IMR-90 (cell line): ENCODE data around the gene FAM111A. TPM values are rescaled to one million over a fixed set of nuclear protein-coding genes. Genes with fewer than 3 reads are reported as not detected.

Experiments used
- ATAC-seq: fragments of 200-7000 bp; cut with Tn5 transposase; 2 replicates; pipeline ENCODE4 v1.9.1; 2020; ENCODE audit warnings: low read depth, mild to moderate bottlenecking, moderate library complexity
- BruUV-seq: library from RNA; stranded (reverse); fragments of 400-500 nt; replicated peaks from 2 replicates; lab custom pipeline; 2021; lab: Mats Ljungman, UMichigan
- CTCF ChIA-PET: fragments of 300-600 bp; formaldehyde crosslinking; extraction: SDS; loops from one replicate; lab custom pipeline; 2021; ENCODE audit warnings: antibody characterized with exemption; lab: Yijun Ruan, JAX
- POLR2A ChIA-PET: fragments of 300-600 bp; sonication (Branson Sonifier 250); formaldehyde crosslinking; loops from one replicate; lab custom pipeline; 2022; ENCODE audit warnings: antibody characterized with exemption; ENCODE audit not compliant: unreplicated experiment; lab: Charles Lee
- DNase-seq: peaks from one replicate; pipeline ENCODE4 v3.0.0; 2013
- H2AFZ ChIP-seq: replicated peaks from 2 replicates; pipeline ENCODE3; 2013; ENCODE audit warnings: low read length, mild to moderate bottlenecking; ENCODE audit not compliant: poor library complexity
- H2AK5ac ChIP-seq: 2 replicates; pipeline ENCODE4 v1.6.1; 2013; ENCODE audit warnings: low read depth, low read length, inconsistent platforms
- H2AK9ac ChIP-seq: replicated peaks from 2 replicates; pipeline ENCODE3; 2013; ENCODE audit warnings: mild to moderate bottlenecking, low read depth, low read length, moderate library complexity; ENCODE audit not compliant: poor library complexity
- H2BK120ac ChIP-seq: 2 replicates; pipeline ENCODE4 v1.6.1; 2013; ENCODE audit warnings: low read depth, low read length, inconsistent platforms
- H2BK15ac ChIP-seq: 3 replicates; pipeline ENCODE4 v1.6.1; 2013; ENCODE audit warnings: low read depth, low read length, inconsistent platforms
- H2BK20ac ChIP-seq: 2 replicates; pipeline ENCODE4 v1.6.1; 2013; ENCODE audit warnings: low read depth, mild to moderate bottlenecking, inconsistent platforms, low read length, moderate library complexity
- H2BK5ac ChIP-seq: 2 replicates; pipeline ENCODE4 v1.6.1; 2013; ENCODE audit warnings: mild to moderate bottlenecking, low read depth, low read length, inconsistent platforms; ENCODE audit not compliant: poor library complexity, severe bottlenecking
- H3K14ac ChIP-seq: replicated peaks from 2 replicates; pipeline ENCODE4 v1.6.1; 2013; ENCODE audit warnings: low read depth, low read length, inconsistent platforms
- H3K18ac ChIP-seq: 2 replicates; pipeline ENCODE4 v1.6.1; 2013; ENCODE audit warnings: low read depth, low read length, control low read depth
- H3K23ac ChIP-seq: 2 replicates; pipeline ENCODE4 v1.6.1; 2013; ENCODE audit warnings: low read depth, low read length, inconsistent platforms
- H3K27ac ChIP-seq: 2 replicates; pipeline ENCODE4 v1.5.1; 2013; ENCODE audit warnings: mild to moderate bottlenecking, control low read depth, low read length; ENCODE audit not compliant: insufficient read depth
- H3K27me3 ChIP-seq: 2 replicates; pipeline ENCODE4 v1.6.1; 2013; ENCODE audit warnings: low read length; ENCODE audit not compliant: control insufficient read depth, insufficient read depth
- H3K36me3 ChIP-seq: 2 replicates; pipeline ENCODE4 v1.6.1; 2013; ENCODE audit warnings: low read length, mixed read lengths; ENCODE audit not compliant: control insufficient read depth, insufficient read depth
- H3K4ac ChIP-seq: 2 replicates; pipeline ENCODE4 v1.6.1; 2013; ENCODE audit warnings: low read depth, low read length, inconsistent platforms
- H3K4me1 ChIP-seq: 2 replicates; pipeline ENCODE4 v1.6.1; 2013; ENCODE audit warnings: low read length, mixed read lengths; ENCODE audit not compliant: control insufficient read depth, insufficient read depth
- H3K4me2 ChIP-seq: 2 replicates; pipeline ENCODE4 v1.6.1; 2013; ENCODE audit warnings: low read depth, mild to moderate bottlenecking, control low read depth, low read length, moderate library complexity
- H3K4me3 ChIP-seq: 2 replicates; pipeline ENCODE4 v1.5.1; 2013; ENCODE audit warnings: low read depth, mild to moderate bottlenecking, control low read depth, low read length, moderate library complexity; ENCODE audit not compliant: insufficient read depth
- H3K56ac ChIP-seq: 2 replicates; pipeline ENCODE4 v1.6.1; 2013; ENCODE audit warnings: low read length, inconsistent platforms; ENCODE audit not compliant: insufficient read depth; ENCODE audit errors: extremely low read depth
- H3K79me1 ChIP-seq, 2 experiments: 2 replicates each; pipeline ENCODE4 v1.6.1; 2013; ENCODE audit warnings: low read length in 2 of 2, inconsistent platforms in 1 of 2, low read depth in 1 of 2
- H3K9ac ChIP-seq: 2 replicates; pipeline ENCODE4 v1.6.1; 2013; ENCODE audit warnings: low read depth, low read length, control low read depth
- H3K9me1 ChIP-seq: 2 replicates; pipeline ENCODE4 v1.6.1; 2013; ENCODE audit warnings: low read length, inconsistent platforms; ENCODE audit not compliant: insufficient read depth
- H3K9me3 ChIP-seq: 2 replicates; pipeline ENCODE4 v1.6.1; 2013; ENCODE audit warnings: low read length; ENCODE audit not compliant: control insufficient read depth, insufficient read depth
- H4K20me1 ChIP-seq: 2 replicates; pipeline ENCODE4 v1.6.1; 2013; ENCODE audit warnings: low read length, inconsistent platforms; ENCODE audit not compliant: insufficient read depth
- H4K5ac ChIP-seq: 2 replicates; pipeline ENCODE4 v1.6.1; 2013; ENCODE audit warnings: mild to moderate bottlenecking, low read depth, low read length, control low read depth
- H4K8ac ChIP-seq, 2 experiments: 2 replicates each; pipeline ENCODE4 v1.6.1; 2013; ENCODE audit warnings: low read depth in 2 of 2, low read length in 2 of 2, control low read depth in 1 of 2, inconsistent platforms in 1 of 2
- H4K91ac ChIP-seq: 2 replicates; pipeline ENCODE4 v1.6.1; 2013; ENCODE audit warnings: low read depth, low read length, inconsistent platforms; ENCODE audit not compliant: insufficient read depth
- CHD1 ChIP-seq: IDR thresholded peaks from 2 replicates; pipeline ENCODE4 v1.6.1; 2012; ENCODE audit warnings: low read depth, low read length, improper control_type of control experiment
- CTCF ChIP-seq: conservative IDR thresholded peaks from 2 replicates; pipeline ENCODE4 v1.5.1; 2012; ENCODE audit warnings: mild to moderate bottlenecking, low read depth, low read length, improper control_type of control experiment
- FOS ChIP-seq: fragments of 150-350 bp; IDR thresholded peaks from 2 replicates; pipeline ENCODE4 v1.6.1; 2016; ENCODE audit warnings: low read depth, low read length
- MAFK ChIP-seq: IDR thresholded peaks from 2 replicates; pipeline ENCODE4 v1.6.1; 2012; ENCODE audit warnings: low read depth, low read length, improper control_type of control experiment
- RAD21 ChIP-seq: IDR thresholded peaks from 2 replicates; pipeline ENCODE4 v1.6.1; 2012; ENCODE audit warnings: low read length, improper control_type of control experiment
- RCOR1 ChIP-seq: IDR thresholded peaks from 2 replicates; pipeline ENCODE4 v1.6.1; 2012; ENCODE audit warnings: mild to moderate bottlenecking, low read length, improper control_type of control experiment; ENCODE audit not compliant: insufficient replicate concordance
- RFX5 ChIP-seq: IDR thresholded peaks from 2 replicates; pipeline ENCODE4 v1.8.0; 2012; ENCODE audit warnings: low read depth, mild to moderate bottlenecking, low read length, moderate library complexity
- SMC3 ChIP-seq: fragments of 150-350 bp; IDR thresholded peaks from 2 replicates; pipeline ENCODE4 v1.6.1; 2016; ENCODE audit warnings: low read depth, mild to moderate bottlenecking, antibody characterized with exemption, low read length, moderate library complexity
- WGBS, 2 experiments: methylation state at CpG; one replicate each; pipeline versions ENCODE4 v1.1.5 to v1.1.7; 2013; ENCODE audit warnings: missing lambda C conversion rate in 2 of 2; ENCODE audit not compliant: insufficient read length in 1 of 2; ENCODE audit errors: extremely low coverage in 2 of 2; 5-methylcytosine and 5-hydroxymethylcytosine counted together
- dilution Hi-C: fragments of 300-500 bp; cut with HindIII; formaldehyde crosslinking; loops from one replicate; pipeline ENCODE4 v1.14.3; 2018; ENCODE audit warnings: low sequenced_read_pairs; ENCODE audit not compliant: unreplicated experiment
- in situ Hi-C: fragments of 300-500 bp; cut with MboI; formaldehyde crosslinking; loops from 3 replicates; pipeline ENCODE4 v1.14.3; 2019; ENCODE audit warnings: low sequenced_read_pairs, inconsistent platforms, mixed read lengths
- intact Hi-C: fragments of 100-400 bp; cut with micrococcal nuclease; formaldehyde crosslinking; loops from 2 replicates; pipeline ENCODE4 v1.10.0; 2022
- polyA plus RNA-seq, 3 experiments: library from polyadenylated mRNA; depleted of rRNA; stranded (reverse); fragments of >200 nt; gene quantifications; 2 replicates each; pipeline ENCODE4 v1.2.3, GENCODE V29; 2012; ENCODE audit warnings: low replicate concordance in 1 of 3
- total RNA-seq: library from RNA; depleted of rRNA; stranded (reverse); fragments of >200 nt; gene quantifications from 2 replicates; pipeline ENCODE4 v1.2.3, GENCODE V29; 2012
- TF ChIP-seq, protein P1 (sequence below): fragments of 150-350 bp; IDR thresholded peaks from 2 replicates; pipeline ENCODE4 v1.6.1; 2017; ENCODE audit warnings: mild to moderate bottlenecking, antibody characterized with exemption, low read length, low read depth

The FAM111A gene
- total and polyA plus RNA-seq, 2 of the 4 experiments (the other 2 are of a cell fraction), result 19.9 to 36.4 TPM

- Histone ChIP-seq H4K91ac (no peak overlapping the region), H3K14ac (no peak overlapping the region), H3K79me1 (no peaks in the 10 kb centered on the region), H3K4me1 (no peaks in the 10 kb centered on the region), H3K9me3 (no peaks in the 10 kb centered on the region), H3K9ac (no peak overlapping the region), H3K4me3 (no peak overlapping the region), H3K9me1 (no peaks in the 10 kb centered on the region), H3K36me3 (no peaks in the 10 kb centered on the region), H2AK5ac (no peak overlapping the region), H2BK20ac (no peak overlapping the region), H3K4ac (no peak overlapping the region), H2BK15ac (no peak overlapping the region), H3K27ac (no peak overlapping the region), H3K18ac (no peak overlapping the region), H2AK9ac (no peak overlapping the region), H2AFZ (no peak overlapping the region), H3K4me2 (no peak overlapping the region), H3K56ac (no peak overlapping the region), H3K27me3 (peaks cover 9% of the 10 kb centered on the region), H2BK120ac (no peak overlapping the region), H4K20me1 (no peaks in the 10 kb centered on the region), H4K5ac (no peak overlapping the region), H3K23ac (no peak overlapping the region), H2BK5ac (no peak overlapping the region), H4K8ac (no peak overlapping the region)
- POLR2A ChIA-PET, result no interaction called here
- WGBS, 2 experiments, result 60% methylated on average over 1 of the region's 5 CpGs; no CpG with 5 or more reads in 1 of the 2 experiments
- intact Hi-C loops, result loop anchor here (1.0 kb wide), 2 partner anchors 39 to 61 kb away; no protein-coding TSS in a partner anchor
- peak; percentile 81 for ATAC-seq
- in situ Hi-C loops, result no loop called here
- BruUV-seq, result no TSS peak
- CTCF ChIA-PET, result interaction anchor here (0.7 to 2.9 kb wide), 4 partner anchors 39 to 299 kb away, joined by 3 to 8 read pairs (median 4); no protein-coding TSS in a partner anchor
- dilution Hi-C loops, result no loop called here
- TF ChIP-seq RFX5 (no peak), RCOR1 (no peak), MAFK (no peak), RAD21 (peak; percentile 52), SMC3 (peak; percentile 65), CHD1 (no peak), FOS (no peak), CTCF (peak; percentile 69)
- TF ChIP-seq, protein P1, sequence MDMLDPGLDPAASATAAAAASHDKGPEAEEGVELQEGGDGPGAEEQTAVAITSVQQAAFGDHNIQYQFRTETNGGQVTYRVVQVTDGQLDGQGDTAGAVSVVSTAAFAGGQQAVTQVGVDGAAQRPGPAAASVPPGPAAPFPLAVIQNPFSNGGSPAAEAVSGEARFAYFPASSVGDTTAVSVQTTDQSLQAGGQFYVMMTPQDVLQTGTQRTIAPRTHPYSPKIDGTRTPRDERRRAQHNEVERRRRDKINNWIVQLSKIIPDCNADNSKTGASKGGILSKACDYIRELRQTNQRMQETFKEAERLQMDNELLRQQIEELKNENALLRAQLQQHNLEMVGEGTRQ, result no peak
- peak; percentile 62 for DNase-seq
These were observed 45.4 kb upstream of the FAM111A start for GRCh38 chr11:59097113-59097708.
